BLaER1 (cell line): ENCODE data around the gene WWOX.

ENCODE experiments used
- H3K27ac ChIP-seq: shearing (Covaris generic); formaldehyde crosslinking; 2 replicates; pipeline ENCODE4 v1.8.1; 2022
- H3K27me3 ChIP-seq: shearing (Covaris generic); formaldehyde crosslinking; 2 replicates; pipeline ENCODE4 v1.8.1; 2022
- H3K36me3 ChIP-seq: shearing (Covaris generic); formaldehyde crosslinking; 2 replicates; pipeline ENCODE4 v1.8.1; 2022
- H3K4me1 ChIP-seq: shearing (Covaris generic); formaldehyde crosslinking; 2 replicates; pipeline ENCODE4 v1.8.1; 2022
- H3K4me2 ChIP-seq: shearing (Covaris generic); formaldehyde crosslinking; 2 replicates; pipeline ENCODE4 v1.8.1; 2022
- H3K4me3 ChIP-seq: shearing (Covaris generic); formaldehyde crosslinking; 2 replicates; pipeline ENCODE4 v1.8.1; 2022
- H3K9ac ChIP-seq: shearing (Covaris generic); formaldehyde crosslinking; 2 replicates; pipeline ENCODE4 v1.8.1; 2022
- H3K9me3 ChIP-seq: shearing (Covaris generic); formaldehyde crosslinking; 2 replicates; pipeline ENCODE4 v1.8.1; 2022
- H4K20me1 ChIP-seq: shearing (Covaris generic); formaldehyde crosslinking; 2 replicates; pipeline ENCODE4 v1.8.1; 2022
- Cebpa-rat ChIP-seq: shearing (Covaris generic); IDR thresholded peaks from 2 replicates; pipeline ENCODE4 v1.8.1; 2022

Gene WWOX

DNA sequence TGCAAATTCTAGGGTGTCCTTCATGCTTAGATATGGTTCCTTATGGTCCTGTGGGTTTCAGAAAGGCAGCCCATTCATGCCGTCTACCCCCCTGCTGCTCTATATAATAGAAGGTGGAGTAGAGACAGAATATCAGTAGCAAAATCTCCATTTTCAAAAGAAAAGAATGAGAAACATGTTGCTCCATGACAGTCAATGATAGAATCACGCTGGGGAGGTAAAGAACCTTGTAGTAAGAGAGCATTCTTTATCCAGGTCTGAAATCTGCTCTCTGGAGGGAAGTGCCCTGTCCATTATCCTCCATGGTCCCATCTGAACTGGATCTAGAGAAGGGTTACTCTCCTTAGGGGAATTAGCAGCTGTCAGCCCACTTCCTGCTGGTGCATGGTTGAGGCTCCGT lies 272.8 kb downstream of the WWOX start:
- Histone ChIP-seq H3K4me1 (peaks cover 12% of the 10 kb centered on the region), H3K4me2 (no peak overlapping the region), H4K20me1 (no peaks in the 10 kb centered on the region), H3K9ac (no peak overlapping the region), H3K27me3 (no peaks in the 10 kb centered on the region), H3K36me3 (no peaks in the 10 kb centered on the region), H3K4me3 (no peak overlapping the region), H3K9me3 (no peaks in the 10 kb centered on the region), H3K27ac (no peak overlapping the region)
- TF ChIP-seq Cebpa-rat, result no peak

DNA sequence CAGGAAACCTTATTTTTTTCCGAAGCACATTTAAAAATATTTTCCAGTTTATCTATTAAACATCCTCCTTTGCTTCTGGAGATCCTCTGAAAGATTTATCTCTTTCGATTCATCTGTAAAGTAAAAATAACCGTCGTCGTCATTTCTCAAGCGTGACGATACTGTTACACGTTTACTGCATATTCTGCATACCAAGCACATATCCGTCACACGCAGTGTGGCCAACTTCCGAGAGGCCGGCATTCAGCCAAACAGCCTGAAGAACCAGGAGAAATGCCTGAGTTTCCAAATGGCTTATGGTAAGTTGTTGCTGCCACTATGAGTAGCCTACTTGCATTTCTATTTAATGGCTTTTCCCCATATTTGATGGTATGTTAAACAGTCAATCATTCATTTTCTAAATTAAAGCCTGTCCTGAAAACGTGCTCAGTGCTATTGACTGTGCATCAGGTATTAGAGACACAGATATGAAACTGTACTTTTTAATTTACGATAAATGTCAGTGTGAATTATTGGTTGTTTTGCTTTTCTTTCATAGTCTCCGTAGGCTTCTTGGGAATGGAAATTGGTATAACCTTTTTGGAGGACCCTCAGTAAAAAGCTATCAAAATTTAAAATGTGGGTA lies 275.7 kb downstream of the WWOX start:
- peaks cover 5% of the 10 kb centered on the region; the same call in 1 of the 2 replicates for H3K4me1 ChIP-seq
- no peak overlapping the region for H3K4me3 ChIP-seq
- H3K27me3 ChIP-seq, result no peaks in the 10 kb centered on the region
- H3K9ac ChIP-seq, result no peak overlapping the region
- TF ChIP-seq Cebpa-rat, result no peak
- no peak overlapping the region for H3K27ac ChIP-seq
- no peaks in the 10 kb centered on the region for H3K36me3 ChIP-seq
- H3K9me3 ChIP-seq, result no peaks in the 10 kb centered on the region
- no peak overlapping the region for H3K4me2 ChIP-seq
- no peaks in the 10 kb centered on the region for H4K20me1 ChIP-seq

DNA sequence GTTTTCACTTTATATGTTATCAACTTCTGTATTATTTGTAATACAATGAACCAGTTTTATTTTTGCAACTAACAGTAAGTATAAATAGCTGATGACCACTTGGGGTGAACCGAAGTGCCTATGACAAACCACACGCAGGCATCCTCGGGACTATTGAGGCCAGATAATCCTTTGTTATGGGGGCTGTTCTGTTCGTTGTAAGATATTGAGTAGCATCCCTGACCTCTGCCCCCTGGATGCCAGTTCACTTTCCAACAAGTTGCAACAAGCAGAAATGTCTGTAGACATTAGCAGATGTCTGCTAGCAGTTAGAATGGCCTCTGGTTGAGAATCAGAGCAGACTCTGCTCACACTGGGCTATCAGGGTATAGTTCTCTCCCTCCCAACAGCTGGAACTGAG lies 277.0 kb downstream of the WWOX start:
- Histone ChIP-seq H3K9ac (no peak overlapping the region), H3K4me3 (no peak overlapping the region), H4K20me1 (no peaks in the 10 kb centered on the region), H3K27ac (no peak overlapping the region), H3K27me3 (no peaks in the 10 kb centered on the region), H3K4me2 (no peak overlapping the region), H3K9me3 (no peaks in the 10 kb centered on the region), H3K4me1 (peaks cover 5% of the 10 kb centered on the region; the same call in 1 of the 2 replicates), H3K36me3 (no peaks in the 10 kb centered on the region)
- TF ChIP-seq Cebpa-rat, result no peak

DNA sequence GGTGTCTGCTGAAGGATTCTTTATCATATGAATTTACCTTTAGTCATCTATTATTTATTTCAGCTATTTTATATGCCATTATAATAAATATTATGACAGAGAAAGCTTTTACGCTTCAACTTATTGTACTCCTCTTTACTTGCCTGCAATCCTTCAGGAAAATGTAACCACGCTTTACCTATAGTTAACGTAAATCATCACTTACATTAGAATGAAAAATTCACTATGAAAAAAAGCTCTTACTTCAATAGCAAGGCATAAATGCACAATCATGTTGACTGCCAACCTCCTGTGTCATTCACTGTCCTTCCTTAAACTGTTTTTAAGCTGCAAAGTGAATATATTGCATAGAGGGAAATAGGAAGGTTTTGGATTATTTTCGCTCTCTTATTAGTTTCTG lies 277.9 kb downstream of the WWOX start:
- Histone ChIP-seq H3K27me3 (no peaks in the 10 kb centered on the region), H4K20me1 (no peaks in the 10 kb centered on the region), H3K9ac (no peak overlapping the region), H3K9me3 (no peaks in the 10 kb centered on the region), H3K4me1 (peaks cover 5% of the 10 kb centered on the region; the same call in 1 of the 2 replicates), H3K36me3 (no peaks in the 10 kb centered on the region), H3K4me3 (no peak overlapping the region), H3K27ac (no peak overlapping the region), H3K4me2 (no peak overlapping the region)
- TF ChIP-seq Cebpa-rat, result no peak

DNA sequence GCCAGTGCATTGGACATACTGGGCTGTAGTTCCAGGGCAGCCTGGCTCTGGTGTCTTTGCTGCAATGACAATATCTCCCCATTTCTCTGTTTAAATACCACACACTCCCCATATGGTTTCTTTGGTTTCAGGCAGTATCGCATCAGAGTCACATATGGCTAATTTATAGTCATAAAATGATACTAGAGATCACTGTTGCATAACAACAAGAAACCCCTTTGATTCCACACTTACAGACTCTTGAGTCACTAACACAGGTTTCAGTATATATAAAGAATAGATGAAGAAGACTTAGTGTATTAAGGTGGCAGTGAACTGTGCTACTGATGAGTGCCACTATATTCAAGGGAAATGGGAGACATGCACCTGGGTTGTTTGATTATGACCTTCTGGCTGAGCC lies 281.6 kb downstream of the WWOX start:
- Histone ChIP-seq H3K36me3 (no peaks in the 10 kb centered on the region), H3K27ac (no peak overlapping the region), H3K4me3 (no peak overlapping the region), H3K9ac (no peak overlapping the region), H3K9me3 (no peaks in the 10 kb centered on the region), H3K27me3 (no peaks in the 10 kb centered on the region), H3K4me2 (no peak overlapping the region), H3K4me1 (no peaks in the 10 kb centered on the region), H4K20me1 (no peaks in the 10 kb centered on the region)
- TF ChIP-seq Cebpa-rat, result no peak

DNA sequence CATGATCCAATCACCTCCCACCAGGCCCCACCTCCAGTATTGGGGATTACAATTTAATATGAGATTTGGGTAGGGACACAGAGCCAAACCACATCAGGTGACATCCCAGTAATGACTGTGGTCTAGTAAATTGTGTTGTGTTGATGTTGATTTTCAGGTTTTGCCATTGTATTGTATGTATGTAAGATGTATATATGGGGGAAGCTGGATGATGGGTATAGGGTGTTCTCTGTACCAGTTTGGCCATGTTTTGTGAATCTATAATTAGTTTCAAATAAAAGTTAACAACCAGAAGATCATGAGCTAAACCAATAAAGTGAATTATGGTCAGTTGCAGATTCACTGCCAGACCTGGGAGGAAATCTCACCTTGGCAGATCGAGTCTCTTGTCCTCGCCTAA lies 283.7 kb downstream of the WWOX start:
- Histone ChIP-seq H3K36me3 (no peaks in the 10 kb centered on the region), H3K9ac (no peak overlapping the region), H4K20me1 (no peaks in the 10 kb centered on the region), H3K4me2 (no peak overlapping the region), H3K9me3 (no peaks in the 10 kb centered on the region), H3K27me3 (no peaks in the 10 kb centered on the region), H3K4me3 (no peak overlapping the region), H3K27ac (no peak overlapping the region), H3K4me1 (no peaks in the 10 kb centered on the region)
- TF ChIP-seq Cebpa-rat, result no peak

DNA sequence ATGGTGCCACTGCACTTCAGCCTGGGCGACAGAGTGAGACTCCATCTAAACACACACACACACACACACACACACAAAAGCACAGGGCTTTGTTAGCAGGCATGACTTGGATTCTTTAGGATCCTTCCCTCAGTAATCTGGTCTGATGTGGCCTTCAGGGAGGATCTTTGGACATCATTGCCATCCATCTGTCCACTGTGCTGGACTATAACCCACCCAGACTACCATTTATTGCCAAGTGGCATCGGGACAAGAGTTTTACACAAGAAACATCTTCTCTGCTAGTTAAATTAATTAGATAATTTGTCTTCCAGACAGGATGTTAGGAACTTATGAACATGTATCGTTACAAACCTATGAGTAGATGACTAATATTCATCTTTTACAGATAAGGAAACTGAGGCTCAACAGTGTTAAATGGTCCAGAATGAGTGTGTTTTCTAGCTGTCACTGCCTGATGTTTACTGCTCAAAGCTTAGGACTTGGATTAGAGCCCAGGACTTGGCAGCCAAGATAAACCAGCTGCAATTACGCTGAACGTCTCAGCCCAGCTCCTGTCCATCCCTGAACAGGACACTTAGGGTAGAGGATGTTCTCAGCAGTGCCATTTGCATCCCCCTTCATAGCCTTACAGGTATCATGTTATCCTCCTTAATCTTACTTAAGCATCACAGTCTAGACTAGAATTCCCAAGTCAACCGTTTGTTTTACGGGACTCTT lies 285.8 kb downstream of the WWOX start:
- no peaks in the 10 kb centered on the region for H3K27me3 ChIP-seq
- H3K4me3 ChIP-seq, result no peak overlapping the region
- no peak overlapping the region for H3K27ac ChIP-seq
- no peak overlapping the region for H3K4me2 ChIP-seq
- no peaks in the 10 kb centered on the region for H3K9me3 ChIP-seq
- no peaks in the 10 kb centered on the region for H4K20me1 ChIP-seq
- H3K4me1 ChIP-seq, result no peaks in the 10 kb centered on the region
- no peak for TF ChIP-seq Cebpa-rat
- no peaks in the 10 kb centered on the region for H3K36me3 ChIP-seq
- no peak overlapping the region for H3K9ac ChIP-seq

DNA sequence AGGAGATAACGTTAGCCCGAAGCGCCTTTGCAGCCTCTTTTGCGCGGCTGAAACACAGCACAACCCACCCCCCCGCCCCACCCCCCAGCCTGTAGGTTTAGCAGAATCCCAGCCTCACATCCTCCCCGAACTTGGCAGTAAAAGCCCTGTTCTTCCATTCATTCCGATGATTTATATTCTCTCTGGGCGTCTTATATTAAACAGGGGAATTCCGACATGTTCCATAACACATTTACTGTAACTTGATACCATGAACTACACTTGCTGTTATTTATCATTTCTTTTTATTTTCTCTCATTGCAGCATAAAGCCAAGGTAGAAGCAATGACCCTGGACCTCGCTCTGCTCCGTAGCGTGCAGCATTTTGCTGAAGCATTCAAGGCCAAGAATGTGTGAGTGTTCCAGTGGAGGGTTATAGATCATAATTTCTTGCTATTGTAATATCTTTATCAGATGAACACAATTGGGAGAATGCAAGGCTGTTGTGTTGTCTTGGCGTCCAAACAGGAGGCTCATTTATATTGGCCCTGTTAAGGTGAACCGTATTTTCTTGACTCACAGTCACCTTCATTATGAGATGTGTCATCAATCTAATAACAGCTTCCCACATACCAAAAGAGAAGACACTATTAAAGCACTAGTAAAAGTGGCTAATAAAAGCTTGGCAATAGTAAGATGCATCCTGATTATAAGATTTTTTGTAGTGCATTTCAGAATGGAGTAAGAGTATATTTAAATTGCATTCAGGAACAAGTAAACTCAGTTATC lies 287.3 kb downstream of the WWOX start:
- Histone ChIP-seq H3K4me1 (no peaks in the 10 kb centered on the region), H3K27ac (no peak overlapping the region), H3K9ac (no peak overlapping the region), H3K4me2 (no peak overlapping the region), H3K27me3 (no peaks in the 10 kb centered on the region), H4K20me1 (no peaks in the 10 kb centered on the region), H3K9me3 (peaks cover 6% of the 10 kb centered on the region), H3K36me3 (0 out of 2 replicates have a peak, but pooled peaks cover 3% of the 10 kb centered on the region), H3K4me3 (no peak overlapping the region)
- TF ChIP-seq Cebpa-rat, result no peak

DNA sequence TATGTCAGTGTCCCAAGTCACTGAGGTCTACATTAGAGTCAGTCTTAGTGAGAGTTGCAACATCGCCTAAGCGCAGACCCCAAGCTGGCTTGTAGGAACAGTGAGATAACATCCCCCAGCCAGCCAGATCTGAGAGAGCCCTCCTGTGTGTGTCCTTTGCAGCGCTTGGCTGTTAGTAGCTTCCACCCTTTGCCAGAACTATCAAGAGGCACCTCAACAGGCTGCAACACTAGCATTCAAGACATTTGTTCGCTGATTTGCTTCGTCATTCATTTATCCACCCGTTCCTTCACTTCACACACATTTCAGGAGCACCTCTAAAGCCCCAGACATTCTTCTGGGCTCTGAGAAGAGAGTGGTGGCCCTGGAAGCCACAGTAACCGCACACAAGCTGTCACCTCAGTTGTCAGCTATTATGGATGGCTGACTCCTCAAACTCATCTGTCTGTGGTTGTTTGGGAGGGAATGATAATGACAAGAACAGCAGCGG lies 289.6 kb downstream of the WWOX start:
- Histone ChIP-seq H3K4me1 (no peaks in the 10 kb centered on the region), H3K9me3 (peaks cover 24% of the 10 kb centered on the region), H3K36me3 (peaks cover 15% of the 10 kb centered on the region; the same call in 1 of the 2 replicates), H3K27me3 (no peaks in the 10 kb centered on the region), H4K20me1 (no peaks in the 10 kb centered on the region), H3K4me3 (no peak overlapping the region), H3K27ac (no peak overlapping the region), H3K4me2 (no peak overlapping the region), H3K9ac (no peak overlapping the region)
- no peak for TF ChIP-seq Cebpa-rat

DNA sequence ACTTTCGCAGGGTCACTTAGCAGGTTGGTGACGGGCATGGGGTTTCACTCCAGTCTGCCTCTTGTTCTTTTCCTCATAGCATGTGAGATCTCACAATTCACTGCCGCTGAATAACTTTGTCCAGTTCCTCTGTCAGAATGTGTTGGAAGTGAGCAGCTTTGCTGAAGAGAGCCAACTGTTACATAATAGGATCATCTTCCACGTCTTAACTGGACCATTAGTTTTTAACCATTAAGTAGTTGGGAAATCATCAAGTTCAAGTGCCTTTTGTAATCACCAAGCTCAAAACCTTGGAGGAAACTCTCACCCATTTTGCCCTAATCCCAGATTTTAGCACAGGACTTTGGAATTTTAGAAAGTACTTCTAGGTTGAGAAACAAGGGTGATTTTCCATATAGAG lies 290.6 kb downstream of the WWOX start:
- H3K36me3 ChIP-seq, result peaks cover 15% of the 10 kb centered on the region; the same call in 1 of the 2 replicates
- no peaks in the 10 kb centered on the region for H4K20me1 ChIP-seq
- H3K4me2 ChIP-seq, result no peak overlapping the region
- H3K4me1 ChIP-seq, result no peaks in the 10 kb centered on the region
- H3K9me3 ChIP-seq, result peaks cover 24% of the 10 kb centered on the region
- no peak for TF ChIP-seq Cebpa-rat
- H3K9ac ChIP-seq, result no peak overlapping the region
- no peak overlapping the region for H3K27ac ChIP-seq
- no peak overlapping the region for H3K4me3 ChIP-seq
- H3K27me3 ChIP-seq, result no peaks in the 10 kb centered on the region
